HG03103 (cell line): ENCODE results near the gene KCNAB3.
"Not testable (repeated sequence)": the region's sequence is repeated elsewhere in the genome, so short reads cannot be mapped to it uniquely, and the experiment has no call there.

ENCODE experiments used
- ATAC-seq: cut with Tn5 transposase; IDR thresholded peaks from one replicate; pipeline ENCODE4 v1.9.1; 2021; ENCODE audit warnings: low read depth; ENCODE audit not compliant: unreplicated experiment

KCNAB3 gene

DNA sequence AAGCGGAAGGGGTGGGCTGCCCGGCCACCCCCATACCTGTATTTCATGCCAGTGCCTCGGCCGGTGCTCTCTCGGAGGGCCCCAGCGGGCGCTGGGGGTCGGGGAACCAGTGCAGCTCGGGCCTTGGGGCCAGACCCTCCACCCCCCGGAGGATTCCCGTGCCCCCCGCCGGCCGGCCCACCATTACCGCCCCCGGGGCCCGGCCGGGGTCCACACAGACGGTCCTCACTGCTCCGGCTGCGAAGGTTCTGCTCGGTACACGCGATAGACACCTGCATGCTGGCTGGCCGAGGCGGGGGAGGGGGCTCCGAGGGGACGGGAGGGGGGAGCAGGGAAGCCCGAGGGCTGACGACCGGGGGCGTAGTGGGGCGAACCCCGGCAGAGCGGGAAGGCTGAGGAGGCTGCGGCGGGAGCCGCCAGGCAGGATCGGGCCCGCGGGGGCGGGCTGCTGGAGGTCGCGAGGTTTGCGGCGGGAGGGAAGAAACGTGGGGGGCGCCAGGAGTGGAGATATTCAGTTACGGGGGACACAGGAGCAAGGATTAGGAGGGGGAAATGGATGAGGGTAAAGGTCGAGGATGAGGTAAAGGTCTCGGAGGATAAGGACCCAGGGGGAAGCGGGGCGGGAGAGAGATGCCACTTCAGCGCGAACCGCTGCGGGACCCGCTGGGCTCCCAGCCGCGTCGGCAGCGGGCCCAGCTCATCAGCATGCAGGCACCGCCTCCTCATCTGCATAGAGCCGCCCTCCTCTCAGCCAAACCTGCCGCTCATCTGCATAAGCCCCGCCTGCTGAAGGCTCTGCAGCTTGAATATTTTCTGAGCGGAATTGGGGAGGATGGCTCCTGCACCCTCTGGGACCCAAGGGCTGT, at the start of gene KCNAB3:
TSS of gene KCNAB3 (minus strand) at position 699 of the 866 bp plus-strand sequence. CDS start at position 278, 421 bp downstream.
- no peak for ATAC-seq

DNA sequence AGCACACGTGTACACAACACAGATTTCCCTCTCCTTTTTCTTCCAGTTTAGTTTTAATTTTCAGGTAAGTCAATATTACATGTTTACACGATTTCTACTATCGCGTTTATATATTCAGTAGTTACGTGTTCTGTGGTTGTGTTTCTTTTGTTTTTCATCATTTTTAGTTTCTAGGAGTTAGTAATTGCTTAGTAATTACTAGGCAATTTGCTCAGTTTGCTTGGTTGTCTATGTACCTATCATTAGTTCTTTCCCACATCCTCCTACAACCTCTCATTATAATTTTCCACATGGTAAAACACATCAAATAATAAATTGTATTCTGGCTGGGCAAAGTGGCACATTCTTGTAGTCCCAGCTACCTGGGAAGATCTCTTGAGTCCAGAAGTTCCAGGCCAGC, 48.1 kb upstream of the KCNAB3 start:
- no peak for ATAC-seq

DNA sequence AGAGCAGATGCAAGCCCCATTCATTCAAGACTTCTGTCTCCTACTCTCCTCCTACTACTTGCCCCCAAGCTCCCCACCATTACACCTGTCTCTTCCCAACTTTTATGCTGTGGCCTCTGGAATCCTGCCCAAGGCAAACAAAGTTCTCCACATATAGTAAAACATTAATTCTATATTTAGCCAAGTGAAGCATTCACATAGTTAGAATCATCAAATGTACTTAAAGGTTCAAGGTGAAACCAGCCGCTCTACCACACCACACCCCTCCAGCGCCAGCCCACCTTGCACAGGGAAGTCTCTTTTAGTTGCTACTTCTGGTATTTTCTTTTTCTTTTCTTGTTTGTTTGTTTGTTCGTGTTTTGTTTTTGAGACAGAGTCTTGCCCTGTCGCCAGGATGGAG, 47.4 kb upstream of the KCNAB3 start:
- no peak for ATAC-seq

DNA sequence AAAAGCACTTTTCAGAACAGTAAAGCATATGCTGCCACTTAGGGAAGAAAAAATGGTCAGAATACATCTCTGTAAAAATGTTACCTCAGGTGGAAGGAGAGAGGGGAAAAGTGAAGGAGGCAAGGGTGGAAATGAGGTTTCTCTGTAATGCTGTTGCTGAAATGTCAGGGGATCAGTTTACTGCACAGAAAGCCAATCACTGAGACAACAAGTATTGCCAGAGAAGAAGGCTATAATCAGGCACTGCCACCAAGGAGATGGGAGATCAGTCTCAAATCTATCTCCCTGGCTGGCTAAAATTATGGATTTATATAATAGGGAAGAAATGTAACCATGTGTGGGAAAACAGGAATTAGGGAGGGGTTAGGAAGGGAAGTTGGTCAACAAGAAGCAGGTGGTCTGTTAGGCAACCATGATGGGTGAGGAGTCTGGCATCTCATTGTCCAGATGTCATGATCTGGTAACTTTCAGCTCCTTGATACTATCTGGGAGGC, 45.0 kb upstream of the KCNAB3 start:
- ATAC-seq = no peak

DNA sequence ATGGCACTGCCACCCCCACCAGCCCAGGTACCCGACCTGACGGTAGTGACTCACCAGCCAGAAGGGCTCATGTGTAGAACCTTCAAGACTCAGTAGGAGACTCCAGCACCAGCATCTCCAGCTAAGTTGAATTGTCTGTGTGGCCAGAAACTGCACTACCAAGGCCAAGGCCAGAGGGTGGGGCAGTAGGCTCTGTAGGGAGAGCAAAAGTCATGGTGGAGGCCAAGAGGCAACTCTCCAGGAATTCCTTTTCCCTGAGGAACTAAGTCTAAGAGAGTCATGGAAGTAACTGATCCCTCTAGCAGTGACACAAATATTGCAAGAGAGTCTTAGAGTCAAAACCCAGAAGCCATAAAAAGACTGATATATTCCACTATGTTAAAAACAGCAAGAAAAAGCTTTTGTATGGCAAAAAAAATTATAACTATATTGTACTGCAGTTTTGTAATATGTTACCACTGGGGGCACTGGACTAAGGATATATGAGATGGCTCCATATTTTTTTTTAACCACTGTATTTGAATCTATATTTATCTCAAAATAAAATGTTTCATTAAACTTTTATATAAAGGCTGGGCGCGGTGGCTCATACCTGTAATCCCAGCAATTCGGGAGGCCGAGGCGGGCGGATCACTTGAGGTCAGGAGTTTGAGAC, 42.6 kb upstream of the KCNAB3 start:
- no peak for ATAC-seq

DNA sequence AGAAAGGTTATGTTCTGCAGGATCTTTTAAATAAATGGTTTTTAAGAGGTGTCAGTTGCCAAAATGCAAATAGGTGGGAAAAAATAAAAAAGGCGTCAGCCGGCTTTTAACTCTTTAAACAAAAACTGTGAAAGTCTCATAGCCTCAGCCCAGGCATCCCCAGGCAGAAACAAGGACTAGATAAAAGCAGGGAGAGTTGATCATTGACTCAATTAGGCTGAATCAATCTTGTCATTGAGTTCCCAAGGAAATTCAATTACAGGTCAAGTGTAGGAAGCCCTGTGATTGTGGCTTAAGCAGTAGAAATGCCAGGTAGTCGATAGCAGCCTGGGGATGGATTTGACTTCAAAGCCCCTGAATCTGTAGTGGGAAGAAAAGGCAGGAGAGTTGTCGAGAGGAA, 42.0 kb upstream of the KCNAB3 start:
- ATAC-seq = no peak

DNA sequence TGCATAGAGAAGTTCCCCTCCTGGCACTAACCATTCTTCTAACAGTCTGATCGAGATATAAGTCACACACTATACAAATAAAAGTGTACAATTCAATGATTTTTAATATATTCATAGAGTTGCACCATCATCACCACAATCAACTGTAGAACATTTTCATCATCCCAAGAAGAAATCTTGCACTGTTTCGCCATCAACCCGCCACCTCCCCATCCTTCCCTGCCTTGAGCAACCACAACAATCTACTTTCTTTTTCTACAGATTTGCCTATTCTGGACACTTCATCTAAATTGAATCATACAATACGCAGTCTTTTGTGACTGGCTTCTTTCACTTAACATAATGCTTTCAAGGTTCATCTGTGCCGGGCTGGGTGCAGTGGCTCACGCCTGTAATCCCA, 39.8 kb upstream of the KCNAB3 start:
- ATAC-seq = no peak

DNA sequence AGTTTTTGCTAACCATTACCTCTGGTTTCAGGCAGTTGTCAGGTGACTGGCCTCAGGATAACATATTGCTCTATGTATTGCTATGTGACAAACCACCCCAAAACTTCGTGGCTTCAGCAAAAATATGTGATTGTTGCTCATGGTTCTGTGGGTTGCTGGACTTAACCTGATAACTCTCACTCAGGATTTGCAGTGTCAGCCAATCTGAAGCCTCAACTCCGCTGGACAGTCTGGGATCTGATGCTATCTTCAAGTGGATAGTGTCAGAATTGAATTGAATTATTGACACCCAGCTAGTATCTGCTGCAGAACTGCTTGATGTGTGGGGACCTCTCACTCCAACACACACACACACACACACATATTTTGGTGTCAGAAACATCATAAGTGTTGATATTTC, 38.1 kb upstream of the KCNAB3 start:
- no peak for ATAC-seq

DNA sequence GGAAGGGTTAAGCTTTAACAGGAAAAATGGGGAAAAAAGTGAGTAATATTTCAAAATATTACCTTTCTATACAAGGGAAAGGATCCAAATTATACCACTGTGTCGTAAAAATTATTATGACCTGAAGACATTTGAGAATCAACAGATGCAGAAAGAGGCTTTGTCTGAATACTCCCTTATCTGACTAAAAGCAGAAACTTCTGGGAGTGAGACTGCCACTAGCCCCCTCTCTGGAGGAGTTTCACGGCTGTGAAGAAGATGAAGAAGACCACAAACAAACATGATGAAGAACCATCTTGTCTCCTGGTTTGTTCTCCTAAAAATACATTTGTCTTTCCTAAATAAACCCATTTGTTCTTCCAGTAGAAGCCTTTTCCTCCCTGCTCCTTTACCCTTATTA, 31.8 kb upstream of the KCNAB3 start:
- ATAC-seq = no peak

DNA sequence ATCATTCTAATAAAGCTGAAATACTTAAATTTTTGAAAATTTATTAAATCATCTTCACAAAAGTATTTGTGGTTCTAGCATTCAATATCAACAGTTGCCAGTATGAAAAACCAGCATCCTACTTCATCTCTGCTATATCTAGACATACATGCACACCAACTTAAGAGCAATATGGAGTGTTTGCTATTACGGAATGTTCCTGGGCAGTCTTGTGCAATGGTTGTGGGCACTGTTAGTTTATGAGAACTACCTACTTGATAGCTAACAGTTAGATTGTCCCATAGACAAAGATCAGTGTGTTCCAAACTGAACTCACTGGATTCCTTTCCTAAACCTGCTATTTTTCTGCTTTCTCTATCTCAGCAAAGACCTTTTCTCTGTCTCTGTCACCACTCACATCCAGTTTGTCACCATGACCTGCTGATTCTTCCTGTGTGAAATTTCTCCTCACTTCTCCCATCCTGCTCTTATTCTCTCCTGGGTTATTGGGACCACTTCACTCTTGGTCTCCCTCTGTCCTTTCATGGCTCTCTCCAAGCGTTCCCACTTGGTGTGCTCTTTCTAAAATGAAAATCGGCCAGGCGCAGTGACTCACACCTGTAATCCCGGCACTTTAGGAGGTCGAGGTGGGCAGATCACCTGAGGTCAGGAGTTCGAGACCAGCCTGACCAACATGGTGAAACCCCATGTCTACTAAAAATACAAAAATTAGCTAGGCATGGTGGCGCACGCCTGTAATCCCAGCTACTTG, 30.0 kb upstream of the KCNAB3 start:
- no peak for ATAC-seq

DNA sequence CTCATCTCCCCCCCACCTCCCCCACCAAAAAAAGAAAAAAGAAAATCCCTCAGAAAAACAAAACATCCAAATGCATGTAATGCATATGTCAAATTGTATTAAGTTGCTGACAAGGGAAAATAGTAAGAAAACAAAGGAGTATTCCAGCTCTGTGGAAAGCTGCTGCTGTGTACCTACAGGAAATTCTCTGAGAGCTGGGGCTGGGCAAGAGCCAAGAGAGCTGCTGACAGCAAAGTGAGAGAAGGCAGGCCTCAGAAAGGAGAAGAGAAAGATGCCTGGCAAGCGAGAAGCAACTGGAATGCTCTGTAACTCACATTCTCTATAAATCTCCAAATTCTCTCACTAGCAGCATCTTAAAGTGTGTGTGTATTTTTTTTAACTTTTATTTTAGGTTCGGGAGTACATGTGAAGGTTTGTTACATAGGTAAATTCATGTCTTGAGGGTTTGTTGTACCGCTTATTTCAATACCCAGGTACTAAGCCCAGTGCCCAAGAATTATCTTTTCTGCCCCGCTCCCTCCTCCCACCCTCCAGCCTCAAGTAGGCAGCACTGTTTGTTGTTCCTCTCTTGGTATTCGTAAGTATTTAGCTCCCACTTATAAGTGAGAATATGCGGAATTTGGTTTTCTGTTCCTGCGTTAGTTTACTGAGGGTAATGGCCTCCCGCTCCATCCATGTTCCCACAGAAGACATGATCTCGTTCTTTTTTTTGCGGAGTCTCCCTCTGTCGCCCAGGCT, 26.7 kb upstream of the KCNAB3 start:
- no peak for ATAC-seq

DNA sequence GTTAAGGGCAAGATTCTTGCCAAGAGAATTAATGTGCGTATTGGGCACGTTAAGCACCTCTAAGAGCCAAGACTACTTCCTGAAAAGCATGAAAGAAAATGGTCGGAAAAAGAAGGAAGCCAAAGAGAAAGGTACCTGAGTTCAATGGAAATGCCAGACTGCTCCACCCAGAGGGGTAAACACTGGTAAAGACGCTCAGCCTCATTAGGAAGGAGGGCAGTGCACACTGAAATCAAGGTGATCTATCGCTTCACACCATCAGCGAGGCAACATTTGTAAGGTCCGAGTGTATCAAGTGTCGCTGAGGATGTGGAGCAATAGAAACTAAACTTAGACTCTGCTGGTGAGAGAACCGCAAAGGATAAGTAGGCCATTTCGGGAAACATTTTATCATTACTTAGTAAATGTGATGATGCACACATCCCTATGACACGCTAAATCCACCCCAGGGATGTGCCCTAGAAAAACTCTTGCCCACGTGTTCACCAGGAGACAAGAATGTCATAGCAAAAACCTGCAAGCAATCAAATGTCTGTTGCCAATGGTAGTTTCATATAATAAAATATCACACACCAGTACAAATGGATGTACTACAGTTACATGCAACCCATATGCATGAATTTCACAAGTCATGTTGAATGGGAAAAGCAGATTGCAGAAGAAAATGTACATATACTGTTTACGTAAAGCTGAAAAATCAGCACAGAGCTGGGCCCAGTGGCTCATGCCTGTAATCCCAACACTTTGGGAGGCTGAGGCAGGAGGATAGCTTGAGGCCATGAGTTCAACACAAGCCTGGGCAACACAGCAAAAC, 26.0 kb upstream of the KCNAB3 start:
- no peak for ATAC-seq

DNA sequence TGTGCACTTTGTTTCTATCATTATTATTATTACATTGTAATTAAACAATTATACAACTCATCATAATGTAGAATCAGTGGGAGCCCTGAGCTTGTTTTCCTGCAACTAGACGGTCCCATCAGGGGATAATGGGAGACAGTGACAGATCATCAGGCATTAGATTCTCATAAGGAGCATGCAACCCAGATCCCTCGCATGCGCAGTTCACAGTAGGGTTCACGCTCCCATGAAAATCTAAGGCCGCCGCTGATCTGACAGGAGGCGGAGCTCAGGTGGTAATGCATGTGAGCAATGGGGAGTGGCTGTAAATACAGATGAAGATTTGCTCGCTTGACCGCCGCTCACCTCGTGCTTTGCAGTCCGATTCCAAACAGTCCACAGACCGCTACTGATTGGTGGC, 23.6 kb upstream of the KCNAB3 start:
- not testable (repeated sequence) for ATAC-seq

DNA sequence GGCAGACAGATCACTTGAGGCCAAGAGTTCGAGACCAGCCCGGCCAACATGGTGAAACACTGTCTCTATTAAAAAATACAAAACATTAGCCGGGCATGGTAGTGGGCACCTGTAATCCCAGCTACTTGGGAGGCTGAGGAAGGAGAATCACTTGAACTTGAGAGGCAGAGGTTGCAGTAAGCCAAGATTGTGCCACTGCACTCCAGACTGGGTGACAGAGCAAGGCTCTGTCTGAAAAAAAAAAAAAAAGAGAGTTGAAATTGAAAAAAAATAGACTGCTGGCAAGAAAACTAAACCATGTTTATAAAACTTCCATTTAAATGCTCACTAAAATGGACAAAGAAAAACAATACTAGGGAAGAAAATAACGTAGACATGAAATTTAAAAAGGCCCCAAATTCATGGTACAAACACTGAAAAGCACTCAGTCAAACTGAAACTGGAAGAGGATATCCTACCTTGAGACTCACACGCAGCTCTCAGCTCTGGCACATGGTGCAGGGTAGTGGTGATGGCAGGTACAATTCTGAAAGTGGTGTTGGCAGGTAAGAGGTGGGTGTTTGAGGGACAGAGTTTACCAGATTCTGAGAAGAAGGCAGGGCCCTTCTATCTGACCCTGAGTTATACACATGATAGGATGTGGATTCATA, 21.6 kb upstream of the KCNAB3 start:
- ATAC-seq = peak; percentile 61

DNA sequence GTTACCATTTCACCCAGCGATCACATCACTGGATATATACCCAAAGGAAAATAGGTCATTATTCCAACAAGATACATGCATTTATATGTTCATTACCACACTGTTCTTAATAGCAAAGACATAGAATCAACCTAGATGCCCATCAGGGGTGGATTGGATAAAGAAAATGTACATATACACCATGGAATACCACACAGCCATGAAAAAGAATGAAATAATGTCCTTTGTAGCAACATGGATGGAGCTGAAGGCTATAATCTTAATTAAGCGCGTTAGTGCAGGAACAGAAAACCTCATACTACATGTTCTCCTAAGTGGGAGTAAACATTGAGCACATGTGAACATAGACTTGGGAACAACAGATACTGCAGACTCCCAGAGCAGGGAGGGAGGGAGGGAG, 20.9 kb upstream of the KCNAB3 start:
- ATAC-seq = no peak

DNA sequence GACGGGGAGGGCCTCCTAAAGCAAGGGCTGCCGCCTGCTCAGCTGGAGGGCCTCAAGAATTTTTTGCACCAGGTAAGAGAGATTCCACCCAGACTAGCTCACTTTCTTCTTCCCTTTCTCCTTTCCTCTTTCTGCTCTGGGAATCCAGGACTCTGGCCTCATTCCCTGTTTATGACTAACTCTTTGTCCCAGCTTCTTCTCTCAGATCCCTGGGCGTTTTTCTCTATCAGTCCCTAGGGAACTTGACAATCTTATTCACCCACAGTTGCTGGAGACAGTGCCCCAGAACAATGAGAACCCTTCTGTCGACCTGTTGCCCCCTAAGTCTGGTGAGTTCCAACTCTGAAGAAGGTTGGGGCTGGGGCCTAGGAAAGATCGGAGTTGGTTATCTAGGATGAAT, 18.0 kb upstream of the KCNAB3 start:
- ATAC-seq = no peak

DNA sequence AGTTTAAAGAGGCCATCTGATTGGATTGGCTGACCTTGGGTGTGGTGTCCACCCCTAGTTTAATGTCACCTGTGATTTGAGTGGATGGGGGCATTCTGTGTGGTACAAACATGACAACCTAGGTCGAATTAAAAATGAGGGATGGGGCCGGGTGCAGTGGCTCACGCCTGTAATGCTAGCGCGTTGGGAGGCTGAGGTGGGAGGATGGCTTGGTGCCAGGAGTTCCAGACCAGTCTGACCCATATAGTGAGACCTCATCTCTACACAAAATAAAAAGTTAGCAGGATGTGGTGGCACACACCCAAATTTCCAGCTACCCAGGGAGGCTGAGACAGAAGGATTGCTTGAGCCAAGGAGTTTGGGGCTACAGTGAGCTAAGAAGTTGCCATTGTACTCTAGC, 16.8 kb upstream of the KCNAB3 start:
- no peak for ATAC-seq

DNA sequence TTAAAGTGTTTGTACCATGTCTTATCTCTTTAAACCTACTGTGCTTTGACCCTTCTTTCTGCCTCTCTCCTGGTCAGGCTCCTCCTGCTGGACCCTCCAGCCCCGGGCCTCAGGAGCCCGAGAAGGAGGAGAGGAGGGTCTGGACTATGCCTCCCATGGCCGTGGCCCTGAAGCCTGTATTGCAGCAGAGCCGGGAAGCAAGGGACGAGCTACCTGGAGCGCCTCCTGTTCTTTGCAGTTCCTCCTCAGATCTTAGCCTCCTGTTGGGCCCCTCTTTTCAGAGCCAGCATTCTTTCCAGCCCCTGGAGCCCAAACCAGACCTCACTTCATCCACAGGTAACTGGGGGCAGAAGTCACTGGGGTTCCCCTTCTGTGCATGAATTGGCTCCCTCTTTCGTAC, 16.0 kb upstream of the KCNAB3 start:
- ATAC-seq = no peak

DNA sequence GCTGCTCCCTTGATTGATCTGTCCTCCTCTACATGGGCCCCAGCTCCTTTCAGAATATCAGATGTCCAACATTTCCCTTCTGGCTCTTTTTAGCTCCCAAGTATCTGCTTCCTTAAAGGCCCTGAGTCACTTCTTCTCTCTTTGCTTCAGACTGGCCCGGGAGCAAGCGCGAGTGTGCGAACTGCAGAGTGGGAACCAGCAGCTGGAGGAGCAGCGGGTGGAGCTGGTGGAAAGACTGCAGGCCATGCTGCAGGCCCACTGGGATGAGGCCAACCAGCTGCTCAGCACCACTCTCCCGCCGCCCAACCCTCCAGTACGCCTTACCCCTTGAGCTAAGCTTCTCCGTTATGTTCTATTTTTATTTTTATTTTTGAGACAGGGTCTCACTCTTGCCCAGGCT, 14.7 kb upstream of the KCNAB3 start:
- ATAC-seq = no peak
